ENCODE measurements around the gene SPOCK1.

Gene SPOCK1

DNA sequence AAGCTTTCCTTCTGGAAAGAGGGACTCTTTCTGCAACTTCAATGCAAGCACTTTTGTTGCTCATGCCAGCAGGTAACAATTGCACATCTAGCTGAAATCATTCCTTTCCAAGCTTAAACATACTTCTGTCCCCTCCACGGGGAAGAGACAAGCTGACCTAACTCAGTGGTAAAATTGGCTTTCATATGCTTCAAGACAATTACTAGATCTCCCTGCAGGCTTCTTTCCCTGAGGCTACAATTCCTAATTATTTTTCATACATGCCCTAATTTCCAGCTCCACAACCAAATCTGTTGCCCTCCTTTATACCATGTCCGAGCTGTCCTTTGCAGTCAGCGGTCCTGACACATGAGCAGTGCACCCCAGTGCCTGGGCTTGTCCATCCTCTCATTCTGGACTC is 324.9 kb downstream of the SPOCK1 start:
- Mint-ChIP-seq H3K9me3 (no peaks in the 10 kb centered on the region), H3K27me3 (ENCODE audit: low read depth, poor library complexity) (no peaks in the 10 kb centered on the region), H3K4me1 (peaks cover 23% of the 10 kb centered on the region), H3K36me3 (ENCODE audit: low read depth) (no peaks in the 10 kb centered on the region), H3K27ac (no peak overlapping the region), H3K4me3 (no peak overlapping the region)
- no peak for DNase-seq
- TF ChIP-seq, protein P1, sequence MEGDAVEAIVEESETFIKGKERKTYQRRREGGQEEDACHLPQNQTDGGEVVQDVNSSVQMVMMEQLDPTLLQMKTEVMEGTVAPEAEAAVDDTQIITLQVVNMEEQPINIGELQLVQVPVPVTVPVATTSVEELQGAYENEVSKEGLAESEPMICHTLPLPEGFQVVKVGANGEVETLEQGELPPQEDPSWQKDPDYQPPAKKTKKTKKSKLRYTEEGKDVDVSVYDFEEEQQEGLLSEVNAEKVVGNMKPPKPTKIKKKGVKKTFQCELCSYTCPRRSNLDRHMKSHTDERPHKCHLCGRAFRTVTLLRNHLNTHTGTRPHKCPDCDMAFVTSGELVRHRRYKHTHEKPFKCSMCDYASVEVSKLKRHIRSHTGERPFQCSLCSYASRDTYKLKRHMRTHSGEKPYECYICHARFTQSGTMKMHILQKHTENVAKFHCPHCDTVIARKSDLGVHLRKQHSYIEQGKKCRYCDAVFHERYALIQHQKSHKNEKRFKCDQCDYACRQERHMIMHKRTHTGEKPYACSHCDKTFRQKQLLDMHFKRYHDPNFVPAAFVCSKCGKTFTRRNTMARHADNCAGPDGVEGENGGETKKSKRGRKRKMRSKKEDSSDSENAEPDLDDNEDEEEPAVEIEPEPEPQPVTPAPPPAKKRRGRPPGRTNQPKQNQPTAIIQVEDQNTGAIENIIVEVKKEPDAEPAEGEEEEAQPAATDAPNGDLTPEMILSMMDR (IDR thresholded peaks at IDR 0.05) = no peak

DNA sequence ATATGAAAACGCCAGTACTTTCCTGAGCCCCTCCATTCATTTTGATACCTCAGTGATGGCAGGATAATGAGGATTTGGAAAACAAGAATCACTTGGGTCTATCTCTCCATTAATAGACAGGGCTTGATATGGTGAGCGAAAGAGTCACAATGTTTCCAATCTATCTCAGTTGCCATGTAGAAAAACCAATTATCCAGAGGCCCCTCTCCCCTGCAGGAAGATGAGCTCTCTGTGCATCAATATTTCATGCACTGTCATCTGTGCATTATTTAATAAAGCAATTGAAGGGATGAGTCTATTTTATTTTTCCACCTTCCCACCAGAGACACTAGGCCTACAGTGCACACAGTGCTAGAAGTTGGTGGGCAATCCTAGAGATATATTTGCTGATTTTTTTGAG is 326.9 kb downstream of the SPOCK1 start:
- Mint-ChIP-seq H3K4me3 (no peak overlapping the region), H3K27ac (no peak overlapping the region), H3K4me1 (peaks cover 4% of the 10 kb centered on the region), H3K9me3 (no peaks in the 10 kb centered on the region), H3K27me3 (ENCODE audit: low read depth, poor library complexity) (no peaks in the 10 kb centered on the region), H3K36me3 (ENCODE audit: low read depth) (no peaks in the 10 kb centered on the region)
- TF ChIP-seq, protein P1 (IDR thresholded peaks at IDR 0.05) = no peak
- DNase-seq = no peak

DNA sequence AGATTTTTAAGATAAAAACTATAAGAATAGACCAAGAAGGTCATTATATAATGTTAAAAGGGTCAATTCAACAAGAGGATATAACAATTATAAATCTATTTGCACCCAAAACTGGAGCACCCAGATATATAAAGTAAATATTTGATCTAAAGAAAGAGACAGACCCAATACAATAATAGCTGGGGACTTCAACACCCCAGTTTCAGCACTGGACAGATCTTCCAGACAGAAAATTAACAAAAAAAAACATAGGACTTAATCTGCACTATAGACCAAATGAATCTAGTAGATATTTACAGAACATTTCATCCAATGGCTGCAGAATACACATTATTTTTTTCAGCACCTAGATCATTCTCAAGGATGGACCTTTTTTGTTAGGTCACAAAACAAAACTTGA is 331.9 kb downstream of the SPOCK1 start:
- H3K27me3 Mint-ChIP-seq (ENCODE audit: low read depth, poor library complexity) = no peaks in the 10 kb centered on the region
- no peaks in the 10 kb centered on the region for H3K4me1 Mint-ChIP-seq
- no peaks in the 10 kb centered on the region for H3K36me3 Mint-ChIP-seq (ENCODE audit: low read depth)
- H3K27ac Mint-ChIP-seq = no peak overlapping the region
- no peak overlapping the region for H3K4me3 Mint-ChIP-seq
- no peaks in the 10 kb centered on the region for H3K9me3 Mint-ChIP-seq
- TF ChIP-seq, protein P1 (IDR thresholded peaks at IDR 0.05) = no peak
- no peak for DNase-seq

DNA sequence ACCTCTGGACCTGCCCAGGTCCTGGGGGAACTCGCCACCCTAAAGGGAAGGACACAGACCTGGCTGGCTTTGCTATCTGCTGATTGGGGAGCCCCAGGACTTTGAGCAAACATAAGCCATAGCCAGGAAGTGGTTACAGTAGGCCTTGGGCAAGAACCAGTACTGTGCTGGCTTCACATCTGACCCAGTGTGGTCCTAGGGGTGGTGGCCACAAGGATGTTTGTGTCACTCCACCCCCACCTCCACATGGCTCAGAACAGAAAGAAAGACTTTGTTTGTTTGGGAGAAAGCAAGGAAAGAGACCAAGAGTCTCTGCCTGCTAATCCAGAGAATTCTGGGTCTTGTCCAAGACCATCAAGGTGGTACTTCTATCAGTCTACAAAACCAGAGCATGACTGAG is 334.2 kb downstream of the SPOCK1 start:
- Mint-ChIP-seq H3K36me3 (ENCODE audit: low read depth) (no peaks in the 10 kb centered on the region), H3K27me3 (ENCODE audit: low read depth, poor library complexity) (no peaks in the 10 kb centered on the region), H3K4me1 (no peaks in the 10 kb centered on the region), H3K4me3 (no peak overlapping the region), H3K9me3 (no peaks in the 10 kb centered on the region), H3K27ac (no peak overlapping the region)
- TF ChIP-seq, protein P1 (IDR thresholded peaks at IDR 0.05) = no peak
- DNase-seq = no peak

DNA sequence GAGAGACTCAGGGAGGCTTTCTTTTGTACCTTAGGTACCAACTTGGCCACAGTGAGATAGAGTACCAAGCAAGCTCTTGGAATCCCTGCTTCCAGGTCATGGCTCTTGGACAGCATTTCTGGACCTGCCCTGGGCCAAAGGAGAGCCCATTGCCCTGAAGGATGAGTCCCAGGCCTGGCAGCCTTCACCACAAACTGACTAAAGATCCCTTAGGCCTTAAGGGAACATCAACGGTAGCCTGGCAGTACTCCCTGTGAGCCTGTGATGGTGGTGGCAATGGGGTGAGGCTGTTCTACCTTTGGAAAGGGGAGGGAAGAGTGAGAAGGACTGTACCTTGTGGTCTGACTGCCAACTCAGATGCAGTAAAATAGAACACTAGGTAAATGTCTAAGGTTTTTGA is 334.6 kb downstream of the SPOCK1 start:
- Mint-ChIP-seq H3K4me3 (no peak overlapping the region), H3K9me3 (no peaks in the 10 kb centered on the region), H3K4me1 (no peaks in the 10 kb centered on the region), H3K27me3 (ENCODE audit: low read depth, poor library complexity) (no peaks in the 10 kb centered on the region), H3K27ac (no peak overlapping the region), H3K36me3 (ENCODE audit: low read depth) (no peaks in the 10 kb centered on the region)
- no peak for DNase-seq
- TF ChIP-seq, protein P1 (IDR thresholded peaks at IDR 0.05) = no peak

DNA sequence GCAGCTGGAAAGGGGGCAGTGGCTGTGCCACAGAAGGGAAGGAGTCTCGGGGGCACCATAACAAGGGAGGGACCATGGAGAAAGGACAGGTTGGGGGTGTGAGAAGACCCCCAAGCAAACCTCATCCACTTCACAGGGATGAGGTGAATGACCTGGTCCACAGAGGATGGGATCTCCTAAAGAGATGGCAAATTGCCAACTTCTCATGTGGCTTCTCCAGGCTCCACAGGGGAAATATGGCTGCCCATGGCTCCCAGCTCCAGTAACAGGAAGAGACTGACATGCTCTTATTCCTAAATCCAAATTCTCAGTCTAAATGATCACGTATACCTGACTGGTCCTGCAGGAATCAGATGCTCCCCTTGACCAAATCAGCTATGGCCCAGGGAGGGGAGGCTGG is 340.4 kb downstream of the SPOCK1 start:
- no peak for DNase-seq
- no peaks in the 10 kb centered on the region for H3K36me3 Mint-ChIP-seq (ENCODE audit: low read depth)
- no peak overlapping the region for H3K4me3 Mint-ChIP-seq
- no peaks in the 10 kb centered on the region for H3K9me3 Mint-ChIP-seq
- H3K27ac Mint-ChIP-seq = no peak overlapping the region
- TF ChIP-seq, protein P1 (IDR thresholded peaks at IDR 0.05) = no peak
- peaks cover 33% of the 10 kb centered on the region for H3K4me1 Mint-ChIP-seq
- peaks cover 5% of the 10 kb centered on the region for H3K27me3 Mint-ChIP-seq (ENCODE audit: low read depth, poor library complexity)

Measured in nephron progenitor cell (in vitro differentiated cells).